GM12892 (cell line): ENCODE results near the gene RTN4R.

Experiments used
- POLR2A ChIP-seq: IDR thresholded peaks from 2 replicates; pipeline ENCODE4 v1.6.1; 2011; ENCODE audit warnings: low read depth, low read length, control low read depth
- TAF1 ChIP-seq: IDR thresholded peaks from 2 replicates; pipeline ENCODE4 v1.6.1; 2011; ENCODE audit warnings: low read depth, mild to moderate bottlenecking, control low read depth, low read length, borderline replicate concordance

DNA sequence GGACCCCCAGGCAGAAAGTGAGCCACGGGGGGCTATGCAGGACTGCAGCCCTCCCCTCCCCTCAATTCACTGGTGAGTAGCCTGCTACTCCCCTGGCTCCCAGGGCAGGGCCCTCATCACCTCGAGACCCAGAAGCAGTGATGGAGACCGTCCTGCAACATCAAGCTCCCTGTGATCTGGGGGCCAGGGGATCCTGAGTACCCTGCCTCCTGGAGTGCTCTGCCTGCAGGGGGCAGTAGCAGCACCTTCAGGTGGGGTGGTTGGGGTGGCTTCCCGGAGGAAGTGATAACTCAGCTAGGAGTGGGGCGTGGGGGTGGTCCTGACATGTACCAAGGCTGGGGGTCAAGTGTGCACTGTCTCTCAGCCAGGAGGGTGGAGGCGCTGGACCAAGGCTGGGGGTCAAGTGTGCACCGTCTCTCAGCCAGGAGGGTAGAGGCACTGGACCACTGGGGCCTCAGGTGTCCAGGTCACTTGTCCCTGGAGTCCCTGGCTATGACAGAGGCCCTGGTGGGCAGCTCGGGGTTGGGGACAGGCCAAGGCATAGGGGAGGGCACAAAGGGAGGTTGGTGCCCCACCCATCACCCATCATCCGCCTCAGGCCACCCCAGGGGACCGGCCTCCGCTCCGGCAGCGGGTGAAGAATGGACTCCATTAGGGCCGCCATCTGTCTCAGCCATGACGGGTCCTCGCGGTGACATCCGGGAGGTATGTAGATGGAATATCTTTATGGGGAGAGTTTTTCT is 9.4 kb downstream of the RTN4R start:
- no peak for TF ChIP-seq POLR2A
- TF ChIP-seq TAF1 = no peak
